ENCODE results near the gene NAGK. TPM values are rescaled to one million over a fixed set of nuclear protein-coding genes. Genes with fewer than 3 reads are reported as not detected.
"Not testable (repeated sequence)": the region's sequence is repeated elsewhere in the genome, so short reads cannot be mapped to it uniquely, and the experiment has no call there.

NAGK gene
- total RNA-seq, 4 donors from 2014 or later: 40.5 to 88.0 (median 70.0) TPM

GRCh38 chr2:71082402-71083252, 14.2 kb downstream of the NAGK start:
- DNase-seq: no peak
- no peak overlapping the region for H3K27ac ChIP-seq
- no peaks in the 10 kb centered on the region for H3K27me3 ChIP-seq
- peaks cover 7 to 12% of the 10 kb centered on the region in 2 donors for H3K36me3 ChIP-seq
- no peaks in the 10 kb centered on the region for H3K9me3 ChIP-seq
- WGBS, 2 donors: 82 to 85% methylated on average over 5 of the region's 5 CpGs
- H3K4me1 ChIP-seq: no peaks in the 10 kb centered on the region
- intact Hi-C loops (cut with DNase I): no loop called here
- TF ChIP-seq POLR2A (IDR thresholded peaks at IDR 0.05) (no peak), CTCF (IDR thresholded peaks at IDR 0.05) (no peak)
- H3K4me3 ChIP-seq (replicated peaks in 1 of 3): no peak overlapping the region

- H3K4me3 ChIP-seq (replicated peaks in 1 of 3); DNase-seq; H3K9me3 ChIP-seq; H3K36me3 ChIP-seq; H3K27me3 ChIP-seq; H3K4me1 ChIP-seq; H3K27ac ChIP-seq; intact Hi-C loops (cut with DNase I): not testable (repeated sequence)
- no CpG with 5 or more reads among the region's 3 CpGs for whole genome bisulfite sequencing, 2 donors
Observed at GRCh38 chr2:71083297-71083696, 14.8 kb downstream of the NAGK start.

- not testable (repeated sequence) for H3K4me3 ChIP-seq (replicated peaks in 1 of 3)
- 76 to 80% methylated on average over 10 of the region's 13 CpGs for WGBS, 2 donors
Observed at GRCh38 chr2:71083752-71084312, 15.4 kb downstream of the NAGK start.

GRCh38 chr2:71085325-71086003, 17.0 kb downstream of the NAGK start:
- intact Hi-C loops (cut with DNase I); H3K4me1 ChIP-seq; H3K27me3 ChIP-seq; H3K27ac ChIP-seq; DNase-seq; H3K36me3 ChIP-seq; H3K9me3 ChIP-seq; H3K4me3 ChIP-seq (replicated peaks in 1 of 3): not testable (repeated sequence)
- WGBS, 2 donors: 55 to 64% methylated on average over 9 of the region's 9 CpGs

More at GRCh38 chr2:71083752-71084312, 15.4 kb downstream of the NAGK start:
- H3K36me3 ChIP-seq; intact Hi-C loops (cut with DNase I); DNase-seq; H3K27me3 ChIP-seq; H3K4me1 ChIP-seq; H3K27ac ChIP-seq; H3K9me3 ChIP-seq: not testable (repeated sequence)

- intact Hi-C loops (cut with DNase I); H3K4me3 ChIP-seq (replicated peaks in 1 of 3): not testable (repeated sequence)
- 83 to 86% methylated on average over 14 of the region's 14 CpGs for WGBS, 2 donors
Observed at GRCh38 chr2:71089475-71089874, 21.0 kb downstream of the NAGK start.

GRCh38 chr2:71091808-71092207, 23.4 kb downstream of the NAGK start:
- WGBS, 2 donors: 82 to 91% methylated on average over 9 of the region's 9 CpGs
- H3K9me3 ChIP-seq; H3K27ac ChIP-seq; H3K36me3 ChIP-seq; H3K4me1 ChIP-seq; intact Hi-C loops (cut with DNase I); DNase-seq; H3K4me3 ChIP-seq (replicated peaks in 1 of 3); H3K27me3 ChIP-seq: not testable (repeated sequence)

More at GRCh38 chr2:71089475-71089874, 21.0 kb downstream of the NAGK start:
- H3K36me3 ChIP-seq, H3K27ac ChIP-seq, H3K27me3 ChIP-seq, H3K4me1 ChIP-seq, H3K9me3 ChIP-seq, DNase-seq: not testable (repeated sequence)

GRCh38 chr2:71092491-71093260, 24.2 kb downstream of the NAGK start:
- H3K36me3 ChIP-seq; H3K4me1 ChIP-seq; H3K27me3 ChIP-seq; H3K27ac ChIP-seq; H3K4me3 ChIP-seq (replicated peaks in 1 of 3); intact Hi-C loops (cut with DNase I); H3K9me3 ChIP-seq; DNase-seq: not testable (repeated sequence)
- 94 to 96% methylated on average over 12 to 21 of the region's 33 CpGs for WGBS, 2 donors

All from thyroid gland (tissue), 4 donors.